HuH-7.5 (cell line): ENCODE measurements around the gene MT1G.
A peak's percentile ranks its signal among the peaks of the same experiment; 100 is the strongest.
"Not testable (repeated sequence)": the region's sequence is repeated elsewhere in the genome, so short reads cannot be mapped to it uniquely, and the experiment has no call there.

ENCODE experiments used
- DNase-seq: peaks from one replicate; pipeline ENCODE4 v3.0.0; 2011; ENCODE audit warnings: low spot score

Gene MT1G

GRCh38 chr16:56665286-56666261 lies 2.3 kb downstream of the MT1G start:
- DNase-seq: not testable (repeated sequence)

DNA sequence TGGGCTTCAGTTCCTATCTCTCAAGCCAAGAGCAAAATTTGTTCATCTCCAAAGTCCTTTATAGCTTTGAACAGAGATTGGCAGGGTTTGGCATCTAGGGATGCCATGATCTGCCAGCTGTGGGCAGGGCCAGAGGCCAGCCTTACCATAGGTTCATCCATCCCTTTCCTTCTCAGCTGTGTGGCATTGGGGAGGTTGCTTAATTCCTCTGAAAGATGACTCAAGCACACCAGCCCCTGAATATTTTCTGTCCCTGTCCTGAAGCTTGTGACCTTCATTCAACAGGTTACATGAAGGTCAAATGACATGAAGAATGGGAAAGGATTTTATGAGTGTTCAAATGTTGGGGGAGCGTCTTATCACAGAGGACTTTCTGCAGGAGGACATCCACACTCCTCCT lies 3.4 kb downstream of the MT1G start:
- DNase-seq: no peak

DNA sequence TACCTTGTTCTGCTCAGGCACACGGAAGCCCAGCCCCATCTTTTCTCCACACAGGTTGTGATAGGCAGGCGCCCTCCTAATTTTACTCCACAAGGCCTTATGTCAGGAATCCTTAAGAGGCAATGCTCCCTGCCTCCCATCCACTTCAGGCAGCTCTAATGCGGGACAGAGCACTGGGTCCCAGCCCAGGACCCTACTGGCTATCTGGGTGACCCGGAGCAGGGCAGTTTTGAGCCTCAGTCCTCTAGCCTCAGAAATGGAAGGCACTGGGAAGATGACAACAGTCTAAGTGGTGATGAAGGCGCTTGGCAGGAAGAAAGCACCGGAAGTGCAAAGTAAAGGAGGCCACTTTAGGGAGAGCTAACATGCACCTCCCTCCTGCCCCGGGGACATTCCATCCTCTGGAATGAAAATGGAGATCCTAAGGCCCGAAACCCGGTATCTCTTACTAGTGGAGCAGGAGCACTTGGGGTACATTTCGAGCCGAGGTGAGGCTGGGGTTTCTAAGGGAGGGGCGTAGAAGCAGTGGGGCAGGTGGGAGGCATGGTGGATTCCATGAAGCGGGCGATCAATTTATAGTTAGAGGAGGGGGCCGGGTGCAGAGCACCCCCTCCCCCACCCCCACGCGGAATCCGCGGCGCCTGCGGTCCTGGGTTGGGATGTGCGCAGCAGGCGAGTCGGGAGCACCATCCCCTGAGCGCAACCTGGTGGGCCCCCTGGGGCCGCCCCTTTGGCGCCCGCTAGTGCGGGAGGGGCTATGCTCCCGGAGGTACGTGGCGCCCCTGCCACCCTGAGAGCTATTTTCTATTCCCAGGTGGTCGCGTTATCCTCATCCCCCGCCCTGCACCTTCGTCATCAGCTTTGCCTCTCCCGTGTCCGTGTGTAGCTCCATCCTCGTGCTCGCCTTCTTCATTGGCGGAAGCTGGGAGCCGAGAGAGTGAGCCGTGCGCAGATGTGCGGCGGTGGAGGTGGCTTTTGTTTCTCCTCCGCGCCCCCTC lies 5.2 kb downstream of the MT1G start:
- DNase-seq: no peak

DNA sequence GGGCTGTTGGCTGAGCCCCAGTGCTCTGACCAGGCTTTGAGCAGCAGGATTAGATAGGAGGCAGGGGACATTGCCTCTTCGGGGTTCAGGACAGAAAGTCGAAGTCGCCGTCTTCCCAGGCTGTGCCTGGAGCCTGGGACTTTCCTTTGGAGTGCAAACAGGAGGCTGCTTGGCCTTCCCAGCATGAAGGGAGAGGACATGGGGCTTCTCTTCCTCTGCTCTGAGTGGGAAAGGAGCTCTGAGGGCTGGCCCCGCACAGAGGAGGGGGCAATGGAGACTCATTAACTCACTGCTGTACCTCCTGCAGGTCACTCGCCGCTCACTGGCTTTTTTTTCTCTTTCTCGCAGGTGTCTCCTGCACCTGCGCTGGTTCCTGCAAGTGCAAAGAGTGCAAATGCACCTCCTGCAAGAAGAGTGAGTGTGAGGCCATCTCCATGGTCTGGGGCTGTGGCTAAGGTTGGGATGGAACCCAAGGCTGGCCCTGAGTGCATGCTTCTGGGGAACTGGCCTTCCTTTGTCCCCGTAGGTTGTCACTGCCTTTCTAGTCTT lies 9.5 kb downstream of the MT1G start:
- DNase-seq: no peak

DNA sequence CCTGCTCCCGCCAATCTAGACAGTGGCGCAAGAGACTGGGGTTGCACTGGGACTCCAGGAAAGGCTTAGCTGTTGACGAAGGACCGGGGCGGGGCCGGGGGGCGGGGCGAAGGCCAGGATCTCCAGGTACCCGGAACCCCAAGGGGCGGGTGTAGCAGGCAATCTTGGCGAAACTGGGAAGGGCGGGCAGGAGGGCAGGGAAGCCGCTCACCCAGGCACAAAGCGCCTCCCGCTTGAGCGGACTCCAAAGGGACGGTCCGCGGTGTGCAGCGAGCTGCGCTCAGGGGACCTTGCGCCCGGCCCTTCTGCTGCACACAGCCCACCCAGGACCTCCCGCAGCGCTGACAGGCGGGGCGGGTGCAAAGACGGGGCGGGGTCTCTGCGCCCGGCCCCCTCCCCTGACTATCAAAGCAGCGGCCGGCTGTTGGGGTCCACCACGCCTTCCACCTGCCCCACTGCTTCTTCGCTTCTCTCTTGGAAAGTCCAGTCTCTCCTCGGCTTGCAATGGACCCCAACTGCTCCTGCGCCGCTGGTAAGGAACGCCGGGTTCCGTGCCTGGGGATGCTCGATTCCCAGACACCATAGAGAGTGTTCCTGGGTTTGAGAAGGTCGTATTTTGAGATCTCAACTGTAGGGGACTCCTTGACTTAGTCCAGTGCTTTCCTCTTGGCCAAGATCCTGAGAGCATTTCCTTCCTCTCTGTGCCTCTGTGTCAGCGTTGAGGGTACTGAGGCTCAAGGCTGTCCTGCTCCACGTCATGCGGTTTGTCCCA lies 10.1 kb downstream of the MT1G start, which contains the start of gene MT1F:
MT1F (plus strand) TSS at position 405 of the 772 bp plus-strand sequence; CDS start at position 505, 100 bp downstream.
- peak; percentile 81 for DNase-seq

- no peak for DNase-seq
These were observed 14.6 kb downstream of the MT1G start for GRCh38 chr16:56653218-56653617.

GRCh38 chr16:56652600-56652999 lies 15.3 kb downstream of the MT1G start:
- no peak for DNase-seq

DNA sequence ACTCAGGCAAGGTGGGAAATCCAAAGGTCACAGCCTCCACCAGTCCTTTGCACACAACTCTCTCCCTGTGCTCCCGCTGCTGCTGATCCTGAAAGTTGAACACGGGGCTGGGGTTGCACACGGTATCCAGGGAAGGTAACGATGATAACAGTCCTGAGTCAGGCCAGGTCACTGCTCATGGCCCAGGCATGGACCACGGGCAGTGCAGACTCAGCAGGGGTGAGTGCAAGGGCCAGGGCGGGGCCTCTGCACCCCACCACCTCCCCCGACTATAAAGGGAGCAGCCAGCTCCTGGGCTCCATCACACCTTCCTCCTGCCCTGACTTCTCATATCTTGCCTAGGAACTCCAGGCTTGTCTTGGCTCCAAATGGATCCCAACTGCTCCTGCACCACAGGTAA lies 16.3 kb downstream of the MT1G start, which contains the start of gene MT1B:
MT1B (plus strand) TSS at position 301 of the 400 bp plus-strand sequence; CDS start at position 369, 68 bp downstream.
- DNase-seq: no peak

DNA sequence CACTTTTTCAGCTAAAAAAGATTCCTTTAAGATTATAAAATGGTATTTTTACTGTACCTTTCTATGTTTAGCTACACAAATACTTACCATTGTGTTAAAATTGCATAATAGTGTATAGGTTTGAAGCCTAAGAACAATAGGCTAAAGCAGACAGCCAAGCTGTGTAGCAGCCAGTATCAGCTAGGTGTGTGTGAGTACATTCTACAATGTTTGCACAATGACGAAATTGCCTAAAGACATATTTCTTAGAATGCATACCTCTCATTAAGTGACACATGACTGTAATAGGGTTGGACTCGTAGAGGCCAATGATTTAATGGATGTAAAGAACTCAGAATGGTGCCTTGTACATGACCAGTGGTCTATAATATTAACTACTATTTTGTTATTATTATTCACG lies 18.0 kb downstream of the MT1G start:
- no peak for DNase-seq

DNA sequence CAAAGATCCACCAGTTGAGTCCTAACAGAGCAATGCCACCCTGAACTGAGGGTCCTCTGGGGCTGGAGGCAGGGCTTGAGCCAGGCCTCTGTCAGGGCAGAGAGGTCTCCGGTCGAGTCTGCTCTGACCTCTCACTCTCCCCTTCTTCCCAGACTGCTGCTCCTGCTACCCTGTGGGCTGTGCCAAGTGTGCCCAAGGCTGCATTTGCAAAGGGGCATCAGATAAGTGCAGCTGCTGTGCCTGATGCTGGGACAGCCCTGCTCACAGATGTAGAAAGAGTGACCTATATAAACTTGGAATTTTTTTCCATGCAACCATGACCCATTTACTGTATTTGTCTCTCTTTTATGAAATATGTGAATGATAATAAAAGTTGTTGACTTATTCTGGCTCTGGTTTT lies 18.6 kb downstream of the MT1G start:
- no peak for DNase-seq

GRCh38 chr16:56647641-56648431 lies 20.0 kb downstream of the MT1G start:
- DNase-seq: no peak

- no peak for DNase-seq
These were observed 22.0 kb downstream of the MT1G start for GRCh38 chr16:56645838-56646237.

DNA sequence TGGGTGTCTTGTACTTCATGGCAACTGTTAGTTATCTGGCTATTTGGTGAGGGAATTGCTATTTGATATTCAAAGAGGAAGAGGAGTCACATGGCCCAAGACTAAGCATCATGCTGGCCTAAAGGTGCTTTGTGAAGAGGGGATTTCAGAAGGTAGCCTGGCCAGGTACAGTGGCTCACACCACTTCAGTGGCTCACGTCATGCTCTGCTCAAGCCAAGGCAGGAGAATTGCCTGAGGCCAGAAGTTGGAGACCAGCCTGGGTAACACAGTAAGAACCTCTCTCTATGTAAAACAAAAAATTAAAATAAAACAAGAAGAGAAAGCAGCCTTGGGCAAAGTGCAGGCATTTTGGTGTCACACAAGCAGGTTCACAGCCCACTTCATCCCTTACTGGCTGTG lies 22.6 kb downstream of the MT1G start:
- DNase-seq: no peak

- DNase-seq: no peak
These were observed 24.0 kb downstream of the MT1G start for GRCh38 chr16:56643833-56644232.

- peak; percentile 77 for DNase-seq
These were observed 24.6 kb downstream of the MT1G start for GRCh38 chr16:56643080-56643778.

DNA sequence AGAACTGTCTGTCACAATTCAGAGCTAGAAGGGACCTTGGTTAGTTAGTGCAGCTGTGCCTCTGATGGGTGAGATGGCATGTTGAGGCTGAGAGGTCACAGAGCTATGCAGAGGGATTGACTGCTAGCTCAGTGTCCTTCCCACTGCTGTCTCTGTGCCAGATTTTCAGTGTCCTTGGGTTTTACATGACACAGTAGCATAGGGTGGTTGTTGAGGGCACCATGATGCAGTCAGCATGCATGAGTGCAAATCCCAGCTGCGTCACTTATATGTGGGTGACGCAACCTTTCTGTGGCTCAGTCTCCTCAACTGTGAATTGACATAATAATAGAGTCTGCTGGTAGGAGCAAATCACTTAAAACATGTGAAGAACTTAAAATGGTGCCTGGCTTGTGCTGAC lies 26.7 kb downstream of the MT1G start:
- no peak for DNase-seq

- no peak for DNase-seq
These were observed 27.8 kb downstream of the MT1G start for GRCh38 chr16:56640076-56640475.

- no peak for DNase-seq
These were observed 28.8 kb downstream of the MT1G start for GRCh38 chr16:56639045-56639444.

DNA sequence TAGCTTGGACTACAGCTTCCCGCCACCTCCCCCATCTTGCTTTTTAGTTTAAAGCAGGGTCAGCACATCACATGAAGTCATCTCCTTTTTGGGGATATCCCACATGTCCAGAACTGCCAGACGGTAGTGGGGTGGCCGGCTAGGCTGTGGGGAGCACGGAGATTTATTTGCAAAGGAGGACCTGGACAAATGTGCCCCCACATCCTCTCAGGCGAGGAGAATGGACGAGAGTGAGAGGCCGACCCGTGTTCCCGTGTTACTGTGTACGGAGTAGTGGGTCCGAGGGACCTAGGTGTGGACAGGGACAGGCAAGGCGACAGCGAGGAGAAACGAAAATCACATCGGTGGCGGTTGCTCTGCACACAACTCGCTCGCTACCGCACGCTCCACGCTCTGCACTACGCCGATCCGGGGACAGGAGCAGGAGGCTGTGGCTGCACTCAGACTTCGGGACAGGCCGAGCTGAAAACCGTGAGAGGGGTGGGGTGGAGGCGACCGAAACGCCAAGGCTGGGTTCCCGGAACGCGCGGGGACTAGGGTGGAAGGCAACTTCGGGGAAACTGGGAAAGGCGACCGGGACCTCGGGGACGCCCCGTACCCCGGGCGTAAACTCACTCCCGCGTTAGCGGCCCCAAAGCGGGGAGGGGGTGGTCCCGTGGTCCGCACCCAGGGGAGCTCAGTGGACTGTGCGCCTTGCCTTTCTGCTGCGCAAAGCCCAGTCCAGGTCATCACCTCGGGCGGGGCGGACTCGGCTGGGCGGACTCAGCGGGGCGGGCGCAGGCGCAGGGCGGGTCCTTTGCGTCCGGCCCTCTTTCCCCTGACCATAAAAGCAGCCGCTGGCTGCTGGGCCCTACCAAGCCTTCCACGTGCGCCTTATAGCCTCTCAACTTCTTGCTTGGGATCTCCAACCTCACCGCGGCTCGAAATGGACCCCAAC lies 29.8 kb downstream of the MT1G start, which contains the start of gene MT1A:
MT1A (plus strand) TSS at position 853 of the 937 bp plus-strand sequence; CDS start at position 926, 73 bp downstream.
- peak; percentile 52 for DNase-seq
